PC-9 (cell line): Measurements from ENCODE around the gene GJB4. TPM values are rescaled to one million over a fixed set of nuclear protein-coding genes. Genes with fewer than 3 reads are reported as not detected.

Experiments used
- BruUV-seq: library from RNA; stranded (reverse); fragments of 400-500 nt; replicated peaks from 2 replicates; lab custom pipeline; 2021; lab: Mats Ljungman, UMichigan
- CTCF ChIA-PET: fragments of 300-600 bp; sonication (Branson Sonifier 250); formaldehyde crosslinking; loops from one replicate; lab custom pipeline; 2022; ENCODE audit warnings: antibody characterized with exemption; lab: Charles Lee
- POLR2A ChIA-PET: fragments of 300-600 bp; sonication (Branson Sonifier 250); formaldehyde crosslinking; loops from one replicate; lab custom pipeline; 2022; ENCODE audit warnings: antibody characterized with exemption; ENCODE audit not compliant: unreplicated experiment; lab: Charles Lee
- DNase-seq, 2 experiments: peaks; one replicate each; pipeline versions ENCODE4 v3.0.0 to v3.0.0-alpha.2; 2015 to 2022; ENCODE audit warnings: mixed read lengths in 1 of 2
- H2AFZ ChIP-seq: fragments of 200-600 bp; sonication (generic); 2 replicates; pipeline ENCODE4 v1.8.1; 2017; ENCODE audit warnings: antibody characterized with exemption
- H3F3A ChIP-seq: fragments of 200-600 bp; sonication (generic); 2 replicates; pipeline ENCODE4 v1.8.1; 2017; ENCODE audit warnings: antibody characterized with exemption, mild to moderate bottlenecking, low read depth; ENCODE audit not compliant: insufficient read depth
- H3K27ac ChIP-seq: fragments of 200-600 bp; sonication (generic); 2 replicates; pipeline ENCODE4 v1.6.1; 2016; ENCODE audit warnings: mixed run types
- H3K27me3 ChIP-seq: fragments of 200-600 bp; sonication (generic); 2 replicates; pipeline ENCODE4 v1.6.1; 2016; ENCODE audit warnings: low read depth, mixed run types; ENCODE audit not compliant: insufficient read depth
- H3K36me3 ChIP-seq: fragments of 200-600 bp; sonication (generic); 2 replicates; pipeline ENCODE4 v1.6.1; 2016; ENCODE audit warnings: low read depth, mixed run types
- H3K4me1 ChIP-seq: fragments of 200-600 bp; sonication (generic); replicated peaks from 2 replicates; pipeline ENCODE4 v1.6.1; 2016; ENCODE audit warnings: mixed run types; ENCODE audit not compliant: insufficient read depth
- H3K4me2 ChIP-seq: fragments of 200-600 bp; sonication (generic); 2 replicates; pipeline ENCODE4 v1.6.1; 2017; ENCODE audit warnings: mixed run types
- H3K4me3 ChIP-seq: fragments of 200-600 bp; sonication (generic); 2 replicates; pipeline ENCODE4 v1.6.1; 2016; ENCODE audit warnings: mixed run types
- H3K79me2 ChIP-seq: fragments of 200-600 bp; sonication (generic); 2 replicates; pipeline ENCODE4 v1.6.1; 2017; ENCODE audit warnings: low read depth, mixed run types
- H3K9me2 ChIP-seq: fragments of 200-600 bp; sonication (generic); 2 replicates; pipeline ENCODE4 v1.8.1; 2017; ENCODE audit warnings: mild to moderate bottlenecking; ENCODE audit not compliant: insufficient read depth
- H3K9me3 ChIP-seq: fragments of 200-600 bp; sonication (generic); 2 replicates; pipeline ENCODE4 v1.8.1; 2016; ENCODE audit warnings: low read depth; ENCODE audit not compliant: insufficient read depth
- H4K20me1 ChIP-seq: fragments of 200-600 bp; sonication (generic); 2 replicates; pipeline ENCODE4 v1.8.1; 2017; ENCODE audit not compliant: insufficient read depth
- CTCF ChIP-seq: fragments of 200-600 bp; sonication (generic); conservative IDR thresholded peaks from 2 replicates; pipeline ENCODE4 v1.6.1; 2017; ENCODE audit warnings: mixed run types, antibody characterized with exemption, mild to moderate bottlenecking, moderate library complexity
- EZH2 ChIP-seq: fragments of 200-600 bp; sonication (generic); IDR thresholded peaks from 2 replicates; pipeline ENCODE4 v1.8.0; 2017; ENCODE audit warnings: antibody characterized with exemption, low read depth
- intact Hi-C: fragments of 100-400 bp; cut with micrococcal nuclease; formaldehyde crosslinking; loops from one replicate; pipeline ENCODE4 v1.10.0; 2022; ENCODE audit not compliant: unreplicated experiment
- total RNA-seq: library from RNA; stranded (reverse); gene quantifications from 2 replicates; pipeline ENCODE4 v1.2.3, GENCODE V29; 2021

GJB4 gene
- total RNA-seq, 1 experiment from 2014 or later, result 5.8 TPM

DNA sequence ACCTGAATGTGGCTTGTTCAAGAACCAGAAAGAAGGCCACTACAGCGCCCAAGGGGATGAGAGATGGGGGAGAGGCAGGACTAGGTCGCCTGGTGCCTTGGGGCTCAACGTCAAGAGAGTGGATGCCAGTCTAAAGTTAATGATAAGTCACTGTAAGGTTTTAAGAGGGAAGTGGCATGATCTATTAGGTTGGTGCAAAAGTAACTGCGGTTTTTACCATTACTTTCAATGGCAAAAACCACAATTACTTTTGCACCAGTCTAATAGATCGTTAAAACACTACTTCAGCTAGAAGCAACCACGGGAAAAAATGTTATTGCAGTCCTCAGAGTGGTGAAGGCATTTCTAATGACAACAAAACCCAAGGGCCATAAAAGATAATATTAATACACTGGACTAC lies 18.8 kb downstream of the GJB4 start:
- H2AFZ ChIP-seq, result no peak overlapping the region
- intact Hi-C loops, result no loop called here
- H4K20me1 ChIP-seq, result no peaks in the 10 kb centered on the region
- no TSS peak for BruUV-seq
- TF ChIP-seq CTCF, result no peak
- TF ChIP-seq EZH2, result no peak
- no peak overlapping the region for H3K4me3 ChIP-seq
- H3K27me3 ChIP-seq, result no peaks in the 10 kb centered on the region
- H3K4me2 ChIP-seq, result peak overlapping the region; percentile 97
- no peaks in the 10 kb centered on the region for H3K9me2 ChIP-seq
- peaks cover 63% of the 10 kb centered on the region for H3K4me1 ChIP-seq
- H3K27ac ChIP-seq, result peak overlapping the region; percentile 92
- no peaks in the 10 kb centered on the region for H3K9me3 ChIP-seq
- H3K79me2 ChIP-seq, result peaks cover 36% of the 10 kb centered on the region
- H3F3A ChIP-seq, result peaks cover 36% of the 10 kb centered on the region
- no peaks in the 10 kb centered on the region; the same call in 1 of the 2 replicates for H3K36me3 ChIP-seq
- CTCF ChIA-PET, result no interaction called here
- DNase-seq, result no peak
- POLR2A ChIA-PET, result interaction anchor here (1.2 kb wide), 1 partner anchor 19 kb away, joined by 5 read pairs; the partner anchor contains the start of gene GJB4

- DNase-seq, result no peak
- Histone ChIP-seq H3K79me2 (peaks cover 42% of the 10 kb centered on the region), H3K4me2 (peak overlapping the region; percentile 97), H3K4me1 (peaks cover 69% of the 10 kb centered on the region), H4K20me1 (peaks cover 3% of the 10 kb centered on the region), H2AFZ (no peak overlapping the region), H3K36me3 (peaks cover 2% of the 10 kb centered on the region; the same call in 1 of the 2 replicates), H3K9me3 (no peaks in the 10 kb centered on the region), H3K27me3 (no peaks in the 10 kb centered on the region), H3F3A (peaks cover 38% of the 10 kb centered on the region), H3K9me2 (no peaks in the 10 kb centered on the region), H3K4me3 (peak overlapping the region; percentile 22; the same call in 1 of the 2 replicates), H3K27ac (peak overlapping the region; percentile 92)
- ChIA-PET CTCF (interaction anchor here (0.6 kb wide), 1 partner anchor 74 kb away, joined by 4 read pairs; no protein-coding TSS in a partner anchor), POLR2A (interaction anchor here (0.8 to 1.2 kb wide), 3 partner anchors 16 to 24 kb away, joined by 5 to 9 read pairs (median 6); partner anchors contain the start of genes GJB4 and GJB5)
- TF ChIP-seq EZH2 (no peak), CTCF (no peak)
- intact Hi-C loops, result no loop called here
- BruUV-seq, result no TSS peak
These were observed 19.5 kb downstream of the GJB4 start for GRCh38 chr1:34779005-34779404.

GRCh38 chr1:34779526-34779925 lies 20.0 kb downstream of the GJB4 start:
- peaks cover 74% of the 10 kb centered on the region for H3K4me1 ChIP-seq
- peak overlapping the region; percentile 97 for H3K4me2 ChIP-seq
- H3K27me3 ChIP-seq, result no peaks in the 10 kb centered on the region
- peak overlapping the region; percentile 92 for H3K27ac ChIP-seq
- BruUV-seq, result no TSS peak
- peaks cover 7% of the 10 kb centered on the region; the same call in 1 of the 2 replicates for H3K36me3 ChIP-seq
- peaks cover 7% of the 10 kb centered on the region for H4K20me1 ChIP-seq
- ChIA-PET CTCF (interaction anchor here (0.6 kb wide), 1 partner anchor 73 kb away, joined by 4 read pairs; no protein-coding TSS in a partner anchor), POLR2A (interaction anchor here (0.8 to 0.9 kb wide), 2 partner anchors 16 to 25 kb away, joined by 6 to 9 read pairs; partner anchors contain the start of gene GJB5)
- peaks cover 44% of the 10 kb centered on the region for H3F3A ChIP-seq
- H2AFZ ChIP-seq, result no peak overlapping the region
- H3K79me2 ChIP-seq, result peaks cover 48% of the 10 kb centered on the region
- DNase-seq, result peak; percentile 65 to 94
- no peaks in the 10 kb centered on the region for H3K9me3 ChIP-seq
- peak overlapping the region; percentile 98; the same call in 1 of the 2 replicates for H3K4me3 ChIP-seq
- intact Hi-C loops, result no loop called here
- no peak for TF ChIP-seq CTCF
- TF ChIP-seq EZH2, result no peak
- no peaks in the 10 kb centered on the region for H3K9me2 ChIP-seq
